ENCODE results near the gene BTBD16. TPM values are rescaled to one million over a fixed set of nuclear protein-coding genes. Genes with fewer than 3 reads are reported as not detected.

The BTBD16 gene
- total and polyA plus RNA-seq, 2 donors (not counting 3 experiments of a cell fraction or from before 2014, with no cell fraction given), result 0.04 TPM; not detected in 1

- CTCF ChIA-PET, result interaction anchor here (2.2 to 4.2 kb wide), 4 partner anchors 18 to 423 kb away, joined by 21 to 77 read pairs (median 46); no protein-coding TSS in a partner anchor
- TF ChIP-seq JUN (IDR thresholded peaks at IDR 0.05; ENCODE audit: borderline replicate concordance, insufficient read depth, insufficient read length, low read depth) (no peak), POLR2AphosphoS5 (IDR thresholded peaks at IDR 0.05; ENCODE audit: insufficient read depth, low read depth, low read length) (no peak), FOS (IDR thresholded peaks at IDR 0.05; ENCODE audit: borderline replicate concordance, insufficient read depth, low read length) (no peak), POLR2A (IDR thresholded peaks at IDR 0.05; ENCODE audit: low read depth, low read length) (no peak), EZH2 (IDR thresholded peaks at IDR 0.05; ENCODE audit: borderline replicate concordance, low read depth, low read length, severe bottlenecking) (no peak), MYC (IDR thresholded peaks at IDR 0.05; ENCODE audit: low read depth, low read length) (no peak), GATA2 (IDR thresholded peaks at IDR 0.05; ENCODE audit: insufficient read depth, insufficient read length, low read depth, low read length) (no peak)
- TF ChIP-seq, protein P1, sequence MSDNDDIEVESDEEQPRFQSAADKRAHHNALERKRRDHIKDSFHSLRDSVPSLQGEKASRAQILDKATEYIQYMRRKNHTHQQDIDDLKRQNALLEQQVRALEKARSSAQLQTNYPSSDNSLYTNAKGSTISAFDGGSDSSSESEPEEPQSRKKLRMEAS (IDR thresholded peaks at IDR 0.05; ENCODE audit: insufficient read depth, insufficient read length), result no peak
- TF ChIP-seq, protein P2, sequence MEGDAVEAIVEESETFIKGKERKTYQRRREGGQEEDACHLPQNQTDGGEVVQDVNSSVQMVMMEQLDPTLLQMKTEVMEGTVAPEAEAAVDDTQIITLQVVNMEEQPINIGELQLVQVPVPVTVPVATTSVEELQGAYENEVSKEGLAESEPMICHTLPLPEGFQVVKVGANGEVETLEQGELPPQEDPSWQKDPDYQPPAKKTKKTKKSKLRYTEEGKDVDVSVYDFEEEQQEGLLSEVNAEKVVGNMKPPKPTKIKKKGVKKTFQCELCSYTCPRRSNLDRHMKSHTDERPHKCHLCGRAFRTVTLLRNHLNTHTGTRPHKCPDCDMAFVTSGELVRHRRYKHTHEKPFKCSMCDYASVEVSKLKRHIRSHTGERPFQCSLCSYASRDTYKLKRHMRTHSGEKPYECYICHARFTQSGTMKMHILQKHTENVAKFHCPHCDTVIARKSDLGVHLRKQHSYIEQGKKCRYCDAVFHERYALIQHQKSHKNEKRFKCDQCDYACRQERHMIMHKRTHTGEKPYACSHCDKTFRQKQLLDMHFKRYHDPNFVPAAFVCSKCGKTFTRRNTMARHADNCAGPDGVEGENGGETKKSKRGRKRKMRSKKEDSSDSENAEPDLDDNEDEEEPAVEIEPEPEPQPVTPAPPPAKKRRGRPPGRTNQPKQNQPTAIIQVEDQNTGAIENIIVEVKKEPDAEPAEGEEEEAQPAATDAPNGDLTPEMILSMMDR (IDR thresholded peaks at IDR 0.05; ENCODE audit: extremely low read depth in 1 of 2, insufficient read depth in 1 of 2, low read depth in 1 of 2, low read length in 2 of 2), result no peak
- no peak for DNase-seq (ENCODE audit: low read depth, low spot score)
- dilution Hi-C loops (cut with MboI; ENCODE audit: extremely low pct_ligation_motif_present, low sequenced_read_pairs) (loop anchor here (25.0 kb wide), 1 partner anchor 156 kb away; no protein-coding TSS in a partner anchor), intact Hi-C loops (cut with micrococcal nuclease) (no loop called here)
- Histone ChIP-seq H3K9me1 (replicated peaks; ENCODE audit: control insufficient read depth, extremely low read depth, insufficient read depth, low read length) (no peaks in the 10 kb centered on the region), H4K20me1 (replicated peaks; ENCODE audit: control insufficient read depth, extremely low read depth, insufficient read depth, low read length) (no peaks in the 10 kb centered on the region), H3K4me2 (ENCODE audit: insufficient read depth, low read length) (no peak overlapping the region), H2AFZ (ENCODE audit: low read depth, low read length) (no peak overlapping the region), H3K9me3 (replicated peaks; ENCODE audit: control insufficient read depth, insufficient read depth, low read length) (no peaks in the 10 kb centered on the region), H3K36me3 (ENCODE audit: control insufficient read depth in 2 of 2, extremely low read depth in 1 of 2, insufficient read depth in 2 of 2, low read length in 2 of 2) (no peaks in the 10 kb centered on the region), H3K27ac (ENCODE audit: insufficient read depth, low read depth, low read length) (no peak overlapping the region), H3K27me3 (ENCODE audit: control insufficient read depth in 2 of 2, insufficient read depth in 2 of 2, low read length in 2 of 2) (no peaks in the 10 kb centered on the region), H3K79me2 (ENCODE audit: control insufficient read depth, insufficient read depth, low read length) (no peaks in the 10 kb centered on the region), H3K9ac (replicated peaks; ENCODE audit: extremely low read depth, insufficient read depth, low read length) (no peak overlapping the region), H3K4me1 (ENCODE audit: control insufficient read depth, extremely low read depth, insufficient read depth, low read length) (peaks cover 2% of the 10 kb centered on the region), H3K4me3 (replicated peaks in 1 of 3; ENCODE audit: insufficient read depth in 1 of 3, low read depth in 1 of 3, low read length in 3 of 3) (no peak overlapping the region)
- no TSS peak for BruUV-seq (replicated peaks)
- no peak for FAIRE-seq
- POLR2A ChIA-PET, result no interaction called here
These were observed 10.0 kb downstream of the BTBD16 start for GRCh38 chr10:122281018-122281626.
